ENCODE results near the gene TBC1D22A. TPM values are rescaled to one million over a fixed set of nuclear protein-coding genes. Genes with fewer than 3 reads are reported as not detected.

Gene TBC1D22A
- total and polyA plus RNA-seq, 2 experiments from 2014 or later = 9.6 to 13.3 TPM

- no peaks in the 10 kb centered on the region for H3K27me3 ChIP-seq (ENCODE audit: insufficient read depth)
- H3K4me1 ChIP-seq (ENCODE audit: insufficient read depth) = peaks cover 10% of the 10 kb centered on the region
- no peak overlapping the region for H3K4me3 Mint-ChIP-seq
- no peak for TF ChIP-seq REST (IDR thresholded peaks at IDR 0.05; ENCODE audit: unreplicated experiment)
- no peak for TF ChIP-seq CTCF (conservative IDR thresholded peaks at IDR 0.05; ENCODE audit: low read depth in 2 of 2)
- TF ChIP-seq CREB1 (CRISPR knock-in tag; IDR thresholded peaks at IDR 0.05; ENCODE audit: low read depth) = no peak
- no peak for TF ChIP-seq EZH2phosphoT487 (IDR thresholded peaks at IDR 0.05; ENCODE audit: unreplicated experiment)
- TF ChIP-seq, protein P1, sequence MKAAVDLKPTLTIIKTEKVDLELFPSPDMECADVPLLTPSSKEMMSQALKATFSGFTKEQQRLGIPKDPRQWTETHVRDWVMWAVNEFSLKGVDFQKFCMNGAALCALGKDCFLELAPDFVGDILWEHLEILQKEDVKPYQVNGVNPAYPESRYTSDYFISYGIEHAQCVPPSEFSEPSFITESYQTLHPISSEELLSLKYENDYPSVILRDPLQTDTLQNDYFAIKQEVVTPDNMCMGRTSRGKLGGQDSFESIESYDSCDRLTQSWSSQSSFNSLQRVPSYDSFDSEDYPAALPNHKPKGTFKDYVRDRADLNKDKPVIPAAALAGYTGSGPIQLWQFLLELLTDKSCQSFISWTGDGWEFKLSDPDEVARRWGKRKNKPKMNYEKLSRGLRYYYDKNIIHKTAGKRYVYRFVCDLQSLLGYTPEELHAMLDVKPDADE (IDR thresholded peaks at IDR 0.05) = no peak
- TF ChIP-seq ZNF331 (CRISPR knock-in tag; IDR thresholded peaks at IDR 0.05; ENCODE audit: low read depth) = no peak
- TF ChIP-seq POLR2AphosphoS5 (IDR thresholded peaks at IDR 0.05; ENCODE audit: low read depth) = no peak
- TF ChIP-seq NANOG (IDR thresholded peaks at IDR 0.05; ENCODE audit: borderline replicate concordance) = no peak
- no peak for TF ChIP-seq EZH2 (IDR thresholded peaks at IDR 0.05; ENCODE audit: low read depth, unreplicated experiment)
- no peak for TF ChIP-seq STAT1 (IDR thresholded peaks at IDR 0.05; ENCODE audit: unreplicated experiment)
- TF ChIP-seq JUNB (IDR thresholded peaks at IDR 0.05; ENCODE audit: unreplicated experiment) = no peak
- TF ChIP-seq ZNF114 (CRISPR knock-in tag; IDR thresholded peaks at IDR 0.05) = no peak
- TF ChIP-seq ZNF462 (CRISPR knock-in tag; IDR thresholded peaks at IDR 0.05) = no peak
- no peak overlapping the region for H2AFZ ChIP-seq
- peaks cover 12% of the 10 kb centered on the region for H3K27me3 Mint-ChIP-seq (ENCODE audit: insufficient read depth, low read depth, poor library complexity)
- no peaks in the 10 kb centered on the region; the same call in 2 of the 3 replicates for H3K9me3 Mint-ChIP-seq
- no peaks in the 10 kb centered on the region; the same call in 2 of the 3 replicates for H3K36me3 Mint-ChIP-seq (ENCODE audit: low read depth)
- no peaks in the 10 kb centered on the region for H3K36me3 ChIP-seq (ENCODE audit: insufficient read depth)
- H3F3A ChIP-seq (replicated peaks; ENCODE audit: low read depth) = no peaks in the 10 kb centered on the region
- ATAC-seq (no peak), DNase-seq (ENCODE audit: low spot score) (no peak)
- no peak overlapping the region for H3K4me3 ChIP-seq
- no peaks in the 10 kb centered on the region for H3K79me2 ChIP-seq (replicated peaks; ENCODE audit: insufficient read depth)
- H3K27ac ChIP-seq (ENCODE audit: low read depth) = peak overlapping the region; percentile 80
- H3K9me2 ChIP-seq (ENCODE audit: insufficient read depth) = no peaks in the 10 kb centered on the region
- no peaks in the 10 kb centered on the region for H4K20me1 ChIP-seq (replicated peaks; ENCODE audit: insufficient read depth)
- no peak overlapping the region for H3K4me2 ChIP-seq
- peak overlapping the region; percentile 75 for H3K27ac Mint-ChIP-seq
- H3K4me1 Mint-ChIP-seq = peaks cover 37% of the 10 kb centered on the region
These were observed 339.6 kb downstream of the TBC1D22A start for GRCh38 chr22:47102081-47102480.
